ENCODE results near the gene LSM3. TPM values are rescaled to one million over a fixed set of nuclear protein-coding genes. Genes with fewer than 3 reads are reported as not detected.

Gene LSM3
- total RNA-seq, 1 donor = 5.1 TPM

DNA sequence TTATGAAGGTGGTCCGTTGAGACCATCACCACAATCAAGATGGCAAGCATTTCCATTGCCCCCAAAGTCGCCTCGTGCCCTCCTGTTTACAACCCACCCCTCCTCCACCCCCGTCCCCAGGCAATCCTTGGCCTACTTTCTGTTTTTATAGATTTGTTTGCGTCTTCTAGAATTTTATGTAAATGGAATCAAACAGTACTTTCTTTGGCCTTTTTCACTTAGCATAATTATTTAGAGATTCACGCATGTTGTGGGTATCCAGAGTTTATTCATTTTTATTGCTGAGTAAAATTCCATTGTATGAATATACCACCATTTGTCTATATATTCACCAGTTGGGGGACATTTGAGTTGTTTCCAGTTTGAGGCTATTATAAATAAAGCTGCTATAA lies 66.6 kb downstream of the LSM3 start:
- Histone ChIP-seq H3K4me1 (ENCODE audit: insufficient read depth, low read length) (peaks cover 13% of the 10 kb centered on the region), H3K4me2 (ENCODE audit: insufficient read depth, low read length) (no peak overlapping the region), H3K79me2 (ENCODE audit: insufficient read depth, low read length) (no peaks in the 10 kb centered on the region), H3K4me3 (ENCODE audit: insufficient read depth, low read length) (no peak overlapping the region), H3K27ac (ENCODE audit: low read depth, low read length) (no peak overlapping the region), H3K9me3 (ENCODE audit: low read depth, low read length) (no peaks in the 10 kb centered on the region), H4K20me1 (ENCODE audit: insufficient read depth, low read length) (no peaks in the 10 kb centered on the region), H2AFZ (ENCODE audit: low read length) (no peak overlapping the region), H3K36me3 (ENCODE audit: insufficient read depth, low read length) (no peaks in the 10 kb centered on the region), H3K27me3 (ENCODE audit: insufficient read depth, low read length) (no peaks in the 10 kb centered on the region)
- TF ChIP-seq, protein P1, sequence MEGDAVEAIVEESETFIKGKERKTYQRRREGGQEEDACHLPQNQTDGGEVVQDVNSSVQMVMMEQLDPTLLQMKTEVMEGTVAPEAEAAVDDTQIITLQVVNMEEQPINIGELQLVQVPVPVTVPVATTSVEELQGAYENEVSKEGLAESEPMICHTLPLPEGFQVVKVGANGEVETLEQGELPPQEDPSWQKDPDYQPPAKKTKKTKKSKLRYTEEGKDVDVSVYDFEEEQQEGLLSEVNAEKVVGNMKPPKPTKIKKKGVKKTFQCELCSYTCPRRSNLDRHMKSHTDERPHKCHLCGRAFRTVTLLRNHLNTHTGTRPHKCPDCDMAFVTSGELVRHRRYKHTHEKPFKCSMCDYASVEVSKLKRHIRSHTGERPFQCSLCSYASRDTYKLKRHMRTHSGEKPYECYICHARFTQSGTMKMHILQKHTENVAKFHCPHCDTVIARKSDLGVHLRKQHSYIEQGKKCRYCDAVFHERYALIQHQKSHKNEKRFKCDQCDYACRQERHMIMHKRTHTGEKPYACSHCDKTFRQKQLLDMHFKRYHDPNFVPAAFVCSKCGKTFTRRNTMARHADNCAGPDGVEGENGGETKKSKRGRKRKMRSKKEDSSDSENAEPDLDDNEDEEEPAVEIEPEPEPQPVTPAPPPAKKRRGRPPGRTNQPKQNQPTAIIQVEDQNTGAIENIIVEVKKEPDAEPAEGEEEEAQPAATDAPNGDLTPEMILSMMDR (IDR thresholded peaks at IDR 0.05; ENCODE audit: extremely low read depth, low read depth, low read length) = no peak
- no peak for DNase-seq (ENCODE audit: insufficient read length, low spot score, missing footprints)

GRCh38 chr3:14245822-14246221 lies 67.2 kb downstream of the LSM3 start:
- no peaks in the 10 kb centered on the region for H3K9me3 ChIP-seq (ENCODE audit: low read depth, low read length)
- peaks cover 14% of the 10 kb centered on the region for H3K4me1 ChIP-seq (ENCODE audit: insufficient read depth, low read length)
- DNase-seq (ENCODE audit: insufficient read length, low spot score, missing footprints) = no peak
- H3K4me2 ChIP-seq (ENCODE audit: insufficient read depth, low read length) = no peak overlapping the region
- H3K27ac ChIP-seq (ENCODE audit: low read depth, low read length) = no peak overlapping the region
- H3K79me2 ChIP-seq (ENCODE audit: insufficient read depth, low read length) = no peaks in the 10 kb centered on the region
- no peaks in the 10 kb centered on the region for H3K36me3 ChIP-seq (ENCODE audit: insufficient read depth, low read length)
- no peaks in the 10 kb centered on the region for H3K27me3 ChIP-seq (ENCODE audit: insufficient read depth, low read length)
- no peak overlapping the region for H3K4me3 ChIP-seq (ENCODE audit: insufficient read depth, low read length)
- H2AFZ ChIP-seq (ENCODE audit: low read length) = no peak overlapping the region
- H4K20me1 ChIP-seq (ENCODE audit: insufficient read depth, low read length) = no peaks in the 10 kb centered on the region
- TF ChIP-seq, protein P1 (IDR thresholded peaks at IDR 0.05; ENCODE audit: extremely low read depth, low read depth, low read length) = no peak

DNA sequence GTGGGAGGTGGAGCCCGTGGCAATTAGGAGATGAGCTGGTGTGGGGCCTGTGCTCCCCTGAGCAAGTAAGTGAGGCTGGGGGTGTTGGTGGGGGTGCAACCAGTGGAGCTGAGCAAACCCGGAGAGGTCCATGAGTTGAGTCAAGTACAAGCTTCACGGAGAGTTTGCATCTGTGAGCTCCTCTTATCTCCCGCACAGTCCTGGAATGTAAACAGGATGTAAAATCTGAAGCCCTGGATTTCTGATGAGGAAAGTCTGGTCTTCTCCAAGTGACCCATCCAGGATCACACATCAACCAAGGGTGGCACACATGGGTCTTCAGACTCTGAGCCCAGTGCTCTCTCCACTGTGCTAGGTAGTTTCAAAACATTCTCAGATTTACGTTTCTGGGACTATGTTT lies 67.8 kb downstream of the LSM3 start:
- no peak overlapping the region for H3K4me3 ChIP-seq (ENCODE audit: insufficient read depth, low read length)
- H3K9me3 ChIP-seq (ENCODE audit: low read depth, low read length) = no peaks in the 10 kb centered on the region
- H3K4me1 ChIP-seq (ENCODE audit: insufficient read depth, low read length) = peaks cover 14% of the 10 kb centered on the region
- H3K27ac ChIP-seq (ENCODE audit: low read depth, low read length) = no peak overlapping the region
- peak; percentile 77 for DNase-seq (ENCODE audit: insufficient read length, low spot score, missing footprints)
- no peaks in the 10 kb centered on the region for H3K79me2 ChIP-seq (ENCODE audit: insufficient read depth, low read length)
- H4K20me1 ChIP-seq (ENCODE audit: insufficient read depth, low read length) = no peaks in the 10 kb centered on the region
- no peak overlapping the region for H2AFZ ChIP-seq (ENCODE audit: low read length)
- H3K36me3 ChIP-seq (ENCODE audit: insufficient read depth, low read length) = no peaks in the 10 kb centered on the region
- no peak overlapping the region for H3K4me2 ChIP-seq (ENCODE audit: insufficient read depth, low read length)
- TF ChIP-seq, protein P1 (IDR thresholded peaks at IDR 0.05; ENCODE audit: extremely low read depth, low read depth, low read length) = no peak
- H3K27me3 ChIP-seq (ENCODE audit: insufficient read depth, low read length) = no peaks in the 10 kb centered on the region

GRCh38 chr3:14248477-14248848 lies 69.8 kb downstream of the LSM3 start:
- TF ChIP-seq, protein P1 (IDR thresholded peaks at IDR 0.05; ENCODE audit: extremely low read depth, low read depth, low read length) = no peak
- H3K79me2 ChIP-seq (ENCODE audit: insufficient read depth, low read length) = no peaks in the 10 kb centered on the region
- no peaks in the 10 kb centered on the region for H4K20me1 ChIP-seq (ENCODE audit: insufficient read depth, low read length)
- no peaks in the 10 kb centered on the region for H3K9me3 ChIP-seq (ENCODE audit: low read depth, low read length)
- no peaks in the 10 kb centered on the region for H3K27me3 ChIP-seq (ENCODE audit: insufficient read depth, low read length)
- no peak overlapping the region for H3K4me3 ChIP-seq (ENCODE audit: insufficient read depth, low read length)
- no peak overlapping the region for H3K4me2 ChIP-seq (ENCODE audit: insufficient read depth, low read length)
- peak; percentile 83 for DNase-seq (ENCODE audit: insufficient read length, low spot score, missing footprints)
- H3K4me1 ChIP-seq (ENCODE audit: insufficient read depth, low read length) = peaks cover 25% of the 10 kb centered on the region
- H3K36me3 ChIP-seq (ENCODE audit: insufficient read depth, low read length) = no peaks in the 10 kb centered on the region
- no peak overlapping the region for H3K27ac ChIP-seq (ENCODE audit: low read depth, low read length)
- no peak overlapping the region for H2AFZ ChIP-seq (ENCODE audit: low read length)

Measured in osteoblast (primary cell).